Bone marrow (tissue), 2 donors: ENCODE measurements around the gene TRMT2A.

Experiments
- DNase-seq, 2 donors: peaks; one replicate each; lab custom pipeline; 2025; lab: John Stamatoyannopoulos, UW

The TRMT2A gene

DNA sequence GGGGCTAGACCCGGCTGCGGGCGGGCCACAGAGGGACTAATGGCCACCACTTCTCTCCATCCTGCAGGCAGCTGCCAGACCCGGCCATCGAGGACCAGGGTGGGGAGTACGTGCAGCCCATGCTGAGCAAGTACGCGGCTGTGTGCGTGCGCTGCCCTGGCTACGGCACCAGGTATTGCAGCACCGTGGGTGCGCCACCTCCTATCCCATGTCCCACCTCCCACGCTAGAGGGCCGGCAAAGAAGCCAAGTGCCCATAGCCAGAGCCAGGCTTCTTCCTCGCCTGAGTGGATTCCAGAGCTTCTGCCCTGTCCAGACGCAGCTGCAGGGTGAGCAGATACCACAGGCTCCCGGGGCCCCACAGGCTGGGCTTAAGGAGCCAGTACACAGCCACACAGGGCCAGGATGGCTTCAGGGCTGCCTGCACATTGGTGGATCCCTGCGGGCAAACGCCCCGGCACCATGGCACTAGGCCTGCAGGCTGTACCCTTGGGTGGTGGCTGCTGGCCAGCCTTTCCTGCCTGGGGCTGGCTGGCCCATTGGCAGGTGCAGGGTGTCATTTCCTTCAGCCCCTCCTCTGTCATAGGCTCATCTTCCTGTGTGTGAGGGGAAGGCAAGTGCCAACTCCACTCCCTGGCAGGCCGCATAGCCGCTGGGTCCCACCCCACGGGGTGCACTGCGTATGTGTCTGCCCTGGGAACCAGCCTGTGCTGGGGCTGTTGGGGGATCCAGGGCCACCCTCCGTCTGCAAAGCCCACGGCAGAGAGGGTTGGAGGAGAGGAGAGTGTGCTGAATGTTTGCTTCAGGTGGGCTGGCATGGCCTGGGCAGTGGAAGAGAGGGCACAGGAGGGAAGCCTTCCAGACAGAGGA is 53.5 kb downstream of the TRMT2A start:
- DNase-seq, result no peak

- no peak for DNase-seq
These were observed 54.3 kb downstream of the TRMT2A start for GRCh38 chr22:20062766-20063083.

GRCh38 chr22:20062043-20062765 is 54.8 kb downstream of the TRMT2A start:
- no peak for DNase-seq
